Nephron (organoid): ENCODE measurements around the gene C4orf46.

Source experiments
- H3K27ac Mint-ChIP-seq, 3 experiments: 2 replicates each; pipeline ENCODE4 v1.8.0; 2020; ENCODE audit warnings: mixed read lengths in 3 of 3, mild to moderate bottlenecking in 2 of 3, moderate library complexity in 1 of 3
- H3K27me3 Mint-ChIP-seq: 2 replicates; pipeline ENCODE4 v1.8.0; 2021; ENCODE audit warnings: low read depth, mild to moderate bottlenecking, moderate library complexity, mixed read lengths
- H3K36me3 Mint-ChIP-seq: 2 replicates; pipeline ENCODE4 v1.8.0; 2020; ENCODE audit warnings: low read depth, mixed read lengths
- H3K4me1 Mint-ChIP-seq: 2 replicates; pipeline ENCODE4 v1.8.0; 2020; ENCODE audit warnings: mixed read lengths
- H3K4me3 Mint-ChIP-seq, 3 experiments: 2 replicates each; pipeline ENCODE4 v1.8.0; 2020; ENCODE audit warnings: mild to moderate bottlenecking in 3 of 3, mixed read lengths in 3 of 3, moderate library complexity in 2 of 3
- H3K9me3 Mint-ChIP-seq: 2 replicates; pipeline ENCODE4 v1.8.0; 2020; ENCODE audit warnings: mixed read lengths
- CTCF ChIP-seq, 3 experiments: fragments of 200-600 bp; sonication (generic); IDR thresholded peaks; one replicate each; pipeline ENCODE4 v1.5.0; 2021; ENCODE audit warnings: antibody characterized with exemption in 3 of 3; ENCODE audit not compliant: unreplicated experiment in 3 of 3

The C4orf46 gene

GRCh38 chr4:158671915-158672806 is 474 bp upstream of the C4orf46 start, which contains the start of gene ETFDH:
Gene ETFDH (plus strand): TSS chr4:158672296. CDS start chr4:158672457, 161 bp downstream.
- Mint-ChIP-seq H3K9me3 (no peaks in the 10 kb centered on the region), H3K36me3 (peaks cover 7% of the 10 kb centered on the region), H3K27me3 (no peaks in the 10 kb centered on the region), H3K27ac (peak within 1 kb of the TSS; percentile 93 to 99 (median 98)), H3K4me1 (peaks cover 21% of the 10 kb centered on the region), H3K4me3 (peak within 1 kb of the TSS; percentile 99 to 100 (median 99))
- peak; percentile 43 to 57 (median 49) for TF ChIP-seq CTCF (IDR thresholded peaks at IDR 0.05; ENCODE audit: unreplicated experiment in 3 of 3)

- no peaks in the 10 kb centered on the region for H3K27me3 Mint-ChIP-seq
- peaks cover 12% of the 10 kb centered on the region for H3K36me3 Mint-ChIP-seq
- H3K27ac Mint-ChIP-seq, result peak overlapping the region; percentile 93 to 99 (median 98)
- TF ChIP-seq CTCF (IDR thresholded peaks at IDR 0.05; ENCODE audit: unreplicated experiment in 3 of 3), result no peak
- H3K4me1 Mint-ChIP-seq, result peaks cover 21% of the 10 kb centered on the region
- peak overlapping the region; percentile 99 to 100 (median 99) for H3K4me3 Mint-ChIP-seq
- no peaks in the 10 kb centered on the region for H3K9me3 Mint-ChIP-seq
Measured at GRCh38 chr4:158670975-158671664, 567 bp downstream of the C4orf46 start.

DNA sequence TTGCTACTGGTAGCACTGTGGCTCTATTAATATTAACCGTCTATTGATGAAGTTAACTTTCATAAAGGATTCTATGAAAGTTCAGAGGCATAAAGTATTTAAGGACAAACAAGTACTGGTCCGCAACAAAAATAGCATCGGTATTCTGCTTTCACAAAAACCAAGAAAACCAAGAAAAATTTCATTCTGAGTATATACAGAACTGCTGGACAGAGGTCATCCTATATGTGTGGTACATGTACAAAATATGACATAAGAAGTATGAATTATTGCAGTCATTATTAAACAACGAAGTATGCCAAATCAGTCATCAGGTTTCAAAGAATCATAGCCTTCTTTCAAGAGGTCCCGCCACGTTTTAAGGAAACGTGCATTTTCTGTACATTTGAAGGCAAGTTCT is 2.4 kb downstream of the C4orf46 start:
- H3K4me3 Mint-ChIP-seq, result peak overlapping the region; percentile 64 to 78 (median 70)
- H3K9me3 Mint-ChIP-seq, result no peaks in the 10 kb centered on the region
- H3K27me3 Mint-ChIP-seq, result no peaks in the 10 kb centered on the region
- peaks cover 21% of the 10 kb centered on the region for H3K4me1 Mint-ChIP-seq
- H3K36me3 Mint-ChIP-seq, result peaks cover 21% of the 10 kb centered on the region
- TF ChIP-seq CTCF (IDR thresholded peaks at IDR 0.05; ENCODE audit: unreplicated experiment in 3 of 3), result no peak
- no peak overlapping the region for H3K27ac Mint-ChIP-seq

DNA sequence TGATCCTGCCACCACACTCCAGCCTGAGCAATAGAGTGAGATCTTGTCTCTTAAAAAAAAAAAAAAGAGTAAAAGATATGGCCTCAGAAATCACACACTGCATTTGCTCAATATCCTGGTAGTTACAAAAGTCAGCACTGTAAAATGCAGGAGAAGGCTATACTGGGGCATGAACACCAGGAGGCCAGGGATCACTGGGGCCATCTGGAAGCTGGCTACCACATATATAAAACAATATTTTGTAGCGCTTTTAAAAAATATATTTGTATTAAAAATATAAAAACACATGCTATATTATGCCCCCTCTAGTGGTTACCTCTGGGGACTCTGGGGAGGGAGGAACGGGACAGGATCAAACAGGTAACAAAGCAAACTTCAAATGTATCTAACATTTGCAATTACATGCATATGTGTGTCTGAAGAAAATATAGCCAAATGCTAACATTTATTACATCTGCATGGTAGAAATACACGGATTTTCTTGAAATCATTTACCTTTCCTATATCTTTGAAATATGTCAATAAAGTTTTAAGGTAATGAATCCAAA is 4.0 kb downstream of the C4orf46 start:
- TF ChIP-seq CTCF (IDR thresholded peaks at IDR 0.05; ENCODE audit: unreplicated experiment in 3 of 3), result peak; percentile 47 to 53 (median 49)
- H3K27me3 Mint-ChIP-seq, result no peaks in the 10 kb centered on the region
- no peak overlapping the region for H3K27ac Mint-ChIP-seq
- H3K4me1 Mint-ChIP-seq, result peaks cover 19% of the 10 kb centered on the region
- H3K9me3 Mint-ChIP-seq, result no peaks in the 10 kb centered on the region
- no peak overlapping the region for H3K4me3 Mint-ChIP-seq
- peaks cover 21% of the 10 kb centered on the region for H3K36me3 Mint-ChIP-seq

DNA sequence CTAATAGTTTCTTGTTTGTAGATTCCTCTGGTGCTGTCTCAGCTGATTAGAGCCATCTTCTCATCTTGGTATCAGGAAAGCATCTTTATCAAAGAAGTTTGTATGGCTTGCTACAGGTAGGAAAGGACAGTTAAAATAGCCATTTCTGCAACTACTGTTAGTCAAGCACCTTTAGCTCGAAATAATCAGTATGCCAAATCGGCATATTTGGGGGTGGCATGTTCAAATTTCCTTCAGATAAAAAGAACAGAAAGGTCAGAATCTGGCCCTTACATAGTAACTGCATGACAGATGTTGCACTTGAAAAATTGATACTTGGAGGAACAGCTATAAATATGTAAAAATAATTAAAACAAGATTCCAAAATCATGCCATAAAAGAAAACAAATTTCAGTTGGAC is 4.8 kb downstream of the C4orf46 start:
- Mint-ChIP-seq H3K27me3 (no peaks in the 10 kb centered on the region), H3K9me3 (no peaks in the 10 kb centered on the region), H3K4me1 (peaks cover 16% of the 10 kb centered on the region), H3K36me3 (peaks cover 21% of the 10 kb centered on the region), H3K27ac (no peak overlapping the region), H3K4me3 (no peak overlapping the region)
- no peak for TF ChIP-seq CTCF (IDR thresholded peaks at IDR 0.05; ENCODE audit: unreplicated experiment in 3 of 3)
